ENCODE measurements around the gene FSD2.

FSD2 gene

GRCh38 chr15:82810061-82810889, 4.4 kb upstream of the FSD2 start:
- H3K9me2 ChIP-seq (ENCODE audit: low read depth, low read length), result no peaks in the 10 kb centered on the region
- peak overlapping the region; percentile 89 for H3K27ac ChIP-seq (ENCODE audit: low read depth, low read length, poor library complexity, severe bottlenecking)
- TF ChIP-seq CTCF (IDR thresholded peaks at IDR 0.05; ENCODE audit: low read length) (no peak), EZH2 (IDR thresholded peaks at IDR 0.05; ENCODE audit: borderline replicate concordance, low read length) (no peak)
- H3K27me3 ChIP-seq (ENCODE audit: insufficient read depth, low read length), result no peaks in the 10 kb centered on the region
- no peaks in the 10 kb centered on the region for H3K9me3 ChIP-seq (ENCODE audit: low read length)
- H3K9ac ChIP-seq (ENCODE audit: low read length), result peak overlapping the region; percentile 76
- H3K4me3 ChIP-seq (ENCODE audit: low read depth, low read length, poor library complexity, severe bottlenecking), result peak overlapping the region; percentile 91
- H3K4me1 ChIP-seq (ENCODE audit: insufficient read depth, low read length, severe bottlenecking), result peaks cover 55% of the 10 kb centered on the region
- H3F3A ChIP-seq (ENCODE audit: insufficient read depth, low read length), result 0 out of 2 replicates have a peak, but pooled peaks cover 7% of the 10 kb centered on the region
- H3K79me2 ChIP-seq (ENCODE audit: insufficient read depth, low read length), result peaks cover 32% of the 10 kb centered on the region
- peaks cover 30% of the 10 kb centered on the region for H3K36me3 ChIP-seq (ENCODE audit: insufficient read depth, low read length)
- H4K20me1 ChIP-seq (ENCODE audit: insufficient read depth, low read length), result no peaks in the 10 kb centered on the region
- no peak overlapping the region for H2AFZ ChIP-seq (ENCODE audit: low read length)
- peak overlapping the region; percentile 87 for H3K4me2 ChIP-seq (ENCODE audit: low read length)

DNA sequence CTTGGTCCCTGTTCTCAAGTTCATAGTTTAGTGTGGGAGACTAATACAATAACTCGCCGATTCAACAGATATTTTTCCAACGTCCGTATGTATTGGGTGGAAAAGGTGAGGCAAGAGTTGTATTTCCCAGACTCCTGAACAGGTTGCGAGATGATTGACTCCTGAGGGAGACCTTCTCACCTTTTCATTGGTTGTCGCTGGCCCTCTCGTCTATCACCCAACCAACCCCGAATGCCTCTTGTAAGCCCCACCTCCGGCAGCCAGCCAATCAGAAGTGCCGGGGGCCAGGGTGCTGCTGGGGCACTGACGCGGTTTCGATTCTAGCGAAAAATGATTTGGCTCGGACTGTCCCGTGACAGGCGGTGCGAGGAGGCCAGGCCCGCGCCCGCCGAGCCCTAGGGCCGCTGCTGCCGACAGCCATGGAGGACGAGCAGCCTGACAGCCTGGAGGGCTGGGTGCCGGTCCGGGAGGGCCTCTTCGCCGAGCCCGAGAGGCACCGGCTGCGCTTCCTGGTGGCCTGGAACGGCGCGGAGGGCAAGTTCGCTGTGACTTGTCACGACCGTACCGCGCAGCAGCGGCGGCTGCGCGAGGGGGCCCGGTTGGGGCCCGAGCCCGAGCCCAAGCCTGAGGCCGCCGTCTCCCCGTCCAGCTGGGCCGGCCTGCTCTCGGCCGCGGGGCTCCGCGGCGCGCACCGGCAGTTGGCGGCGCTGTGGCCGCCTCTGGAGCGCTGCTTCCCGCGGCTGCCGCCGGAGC, 3.6 kb upstream of the FSD2 start, which contains the start of gene WHAMM:
Gene WHAMM (plus strand): TSS at position 321 of the 753 bp plus-strand sequence. CDS start 99 bp downstream, at position 420.
- Histone ChIP-seq H3K27ac (ENCODE audit: low read depth, low read length, poor library complexity, severe bottlenecking) (peak within 1 kb of the TSS; percentile 89), H3F3A (ENCODE audit: insufficient read depth, low read length) (0 out of 2 replicates have a peak, but pooled peaks cover 7% of the 10 kb centered on the region)
- TF ChIP-seq CTCF (IDR thresholded peaks at IDR 0.05; ENCODE audit: low read length) (no peak; the same call in 1 of the 2 replicates), EZH2 (IDR thresholded peaks at IDR 0.05; ENCODE audit: borderline replicate concordance, low read length) (no peak)

GRCh38 chr15:82808634-82809041, 2.8 kb upstream of the FSD2 start:
- Histone ChIP-seq H3K79me2 (ENCODE audit: insufficient read depth, low read length) (peaks cover 31% of the 10 kb centered on the region), H3K4me1 (ENCODE audit: insufficient read depth, low read length, severe bottlenecking) (peaks cover 57% of the 10 kb centered on the region), H3K4me2 (ENCODE audit: low read length) (peak overlapping the region; percentile 87), H3K36me3 (ENCODE audit: insufficient read depth, low read length) (peaks cover 18% of the 10 kb centered on the region), H3K27me3 (ENCODE audit: insufficient read depth, low read length) (no peaks in the 10 kb centered on the region), H3K27ac (ENCODE audit: low read depth, low read length, poor library complexity, severe bottlenecking) (peak overlapping the region; percentile 89), H3F3A (ENCODE audit: insufficient read depth, low read length) (0 out of 2 replicates have a peak, but pooled peaks cover 7% of the 10 kb centered on the region), H3K9ac (ENCODE audit: low read length) (peak overlapping the region; percentile 40), H3K9me3 (ENCODE audit: low read length) (no peaks in the 10 kb centered on the region), H3K9me2 (ENCODE audit: low read depth, low read length) (no peaks in the 10 kb centered on the region), H4K20me1 (ENCODE audit: insufficient read depth, low read length) (no peaks in the 10 kb centered on the region), H3K4me3 (ENCODE audit: low read depth, low read length, poor library complexity, severe bottlenecking) (peak overlapping the region; percentile 91), H2AFZ (ENCODE audit: low read length) (peak overlapping the region; percentile 95)
- TF ChIP-seq EZH2 (IDR thresholded peaks at IDR 0.05; ENCODE audit: borderline replicate concordance, low read length), result no peak
- no peak for TF ChIP-seq CTCF (IDR thresholded peaks at IDR 0.05; ENCODE audit: low read length)

More for the DNA sequence above, 3.6 kb upstream of the FSD2 start, which contains the start of gene WHAMM:
- Histone ChIP-seq H3K4me2 (ENCODE audit: low read length) (peak within 1 kb of the TSS; percentile 87), H3K9me2 (ENCODE audit: low read depth, low read length) (no peaks in the 10 kb centered on the region), H3K27me3 (ENCODE audit: insufficient read depth, low read length) (no peaks in the 10 kb centered on the region), H3K9ac (ENCODE audit: low read length) (peak within 1 kb of the TSS; percentile 76), H3K36me3 (ENCODE audit: insufficient read depth, low read length) (peaks cover 26% of the 10 kb centered on the region), H3K4me3 (ENCODE audit: low read depth, low read length, poor library complexity, severe bottlenecking) (peak within 1 kb of the TSS; percentile 91), H3K4me1 (ENCODE audit: insufficient read depth, low read length, severe bottlenecking) (peaks cover 57% of the 10 kb centered on the region), H3K9me3 (ENCODE audit: low read length) (no peaks in the 10 kb centered on the region), H4K20me1 (ENCODE audit: insufficient read depth, low read length) (no peaks in the 10 kb centered on the region), H2AFZ (ENCODE audit: low read length) (peak within 1 kb of the TSS; percentile 95), H3K79me2 (ENCODE audit: insufficient read depth, low read length) (peaks cover 31% of the 10 kb centered on the region)
